Smooth muscle cell (in vitro differentiated cells): ENCODE results near the gene RTKN. TPM values are rescaled to one million over a fixed set of nuclear protein-coding genes. Genes with fewer than 3 reads are reported as not detected.

Experiments used
- DNase-seq: peaks from one replicate; lab custom pipeline; 2025; ENCODE audit not compliant: unreplicated experiment; lab: John Stamatoyannopoulos, UW
- H2AFZ ChIP-seq: fragments of 200-600 bp; sonication (generic); 2 replicates; pipeline ENCODE4 v1.6.0; 2016; ENCODE audit warnings: antibody characterized with exemption, low read depth, mild to moderate bottlenecking
- H3F3A ChIP-seq: fragments of 200-600 bp; sonication (generic); 2 replicates; pipeline ENCODE4 v1.6.0; 2017; ENCODE audit warnings: antibody characterized with exemption, low read depth
- H3K27ac ChIP-seq: fragments of 200-600 bp; sonication (generic); 2 replicates; pipeline ENCODE4 v1.5.1; 2016; ENCODE audit warnings: low read depth, mild to moderate bottlenecking
- H3K27me3 ChIP-seq: fragments of 200-600 bp; sonication (generic); 2 replicates; pipeline ENCODE4 v1.6.1; 2016; ENCODE audit warnings: low read depth, mild to moderate bottlenecking
- H3K36me3 ChIP-seq: fragments of 200-600 bp; sonication (generic); 2 replicates; pipeline ENCODE4 v1.5.1; 2016; ENCODE audit warnings: low read depth
- H3K4me1 ChIP-seq: fragments of 200-600 bp; sonication (generic); 2 replicates; pipeline ENCODE4 v1.5.1; 2016; ENCODE audit warnings: low read depth
- H3K4me2 ChIP-seq: fragments of 200-600 bp; sonication (generic); 2 replicates; pipeline ENCODE4 v1.6.0; 2016; ENCODE audit warnings: mild to moderate bottlenecking
- H3K4me3 ChIP-seq: fragments of 200-600 bp; sonication (generic); 2 replicates; pipeline ENCODE4 v1.5.1; 2016; ENCODE audit warnings: mild to moderate bottlenecking
- H3K79me2 ChIP-seq: fragments of 200-600 bp; sonication (generic); 2 replicates; pipeline ENCODE4 v1.6.0; 2016; ENCODE audit warnings: low read depth, mild to moderate bottlenecking
- H3K9ac ChIP-seq: fragments of 200-600 bp; sonication (generic); 2 replicates; pipeline ENCODE4 v1.6.0; 2016; ENCODE audit warnings: low read depth
- H3K9me3 ChIP-seq: fragments of 200-600 bp; sonication (generic); replicated peaks from 2 replicates; pipeline ENCODE4 v1.5.1; 2016; ENCODE audit warnings: low read depth
- H4K20me1 ChIP-seq: fragments of 200-600 bp; sonication (generic); 2 replicates; pipeline ENCODE4 v1.6.0; 2016; ENCODE audit warnings: low read depth
- WGBS: methylation state at CpG from one replicate; pipeline ENCODE4 v1.1.7; 2016; ENCODE audit warnings: low lambda C conversion rate; 5-methylcytosine and 5-hydroxymethylcytosine counted together
- polyA plus RNA-seq: library from polyadenylated mRNA; unstranded; fragments of >200 nt; fragmentation: Nextera tagmentation; extraction: Ambion mirVana; gene quantifications from 2 replicates; pipeline ENCODE4 v1.2.1, GENCODE V29; 2016
- total RNA-seq: library from RNA; depleted of rRNA; stranded (reverse); fragments of >200 nt; gene quantifications from 2 replicates; pipeline ENCODE4 v1.2.3, GENCODE V29; 2014
- TF ChIP-seq, protein P1 (sequence below): fragments of 200-600 bp; sonication (generic); IDR thresholded peaks from 2 replicates; pipeline ENCODE4 v1.5.1; 2017; ENCODE audit warnings: borderline replicate concordance, mild to moderate bottlenecking, antibody characterized with exemption; ENCODE audit not compliant: insufficient read depth, poor library complexity, severe bottlenecking

Gene RTKN, protein sequence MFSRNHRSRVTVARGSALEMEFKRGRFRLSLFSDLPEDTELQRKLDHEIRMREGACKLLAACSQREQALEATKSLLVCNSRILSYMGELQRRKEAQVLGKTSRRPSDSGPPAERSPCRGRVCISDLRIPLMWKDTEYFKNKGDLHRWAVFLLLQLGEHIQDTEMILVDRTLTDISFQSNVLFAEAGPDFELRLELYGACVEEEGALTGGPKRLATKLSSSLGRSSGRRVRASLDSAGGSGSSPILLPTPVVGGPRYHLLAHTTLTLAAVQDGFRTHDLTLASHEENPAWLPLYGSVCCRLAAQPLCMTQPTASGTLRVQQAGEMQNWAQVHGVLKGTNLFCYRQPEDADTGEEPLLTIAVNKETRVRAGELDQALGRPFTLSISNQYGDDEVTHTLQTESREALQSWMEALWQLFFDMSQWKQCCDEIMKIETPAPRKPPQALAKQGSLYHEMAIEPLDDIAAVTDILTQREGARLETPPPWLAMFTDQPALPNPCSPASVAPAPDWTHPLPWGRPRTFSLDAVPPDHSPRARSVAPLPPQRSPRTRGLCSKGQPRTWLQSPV
- total RNA-seq, result 31.4 and 32.5 TPM in 2 replicates
- polyA plus RNA-seq, result 60.5 and 69.7 TPM in 2 replicates

DNA sequence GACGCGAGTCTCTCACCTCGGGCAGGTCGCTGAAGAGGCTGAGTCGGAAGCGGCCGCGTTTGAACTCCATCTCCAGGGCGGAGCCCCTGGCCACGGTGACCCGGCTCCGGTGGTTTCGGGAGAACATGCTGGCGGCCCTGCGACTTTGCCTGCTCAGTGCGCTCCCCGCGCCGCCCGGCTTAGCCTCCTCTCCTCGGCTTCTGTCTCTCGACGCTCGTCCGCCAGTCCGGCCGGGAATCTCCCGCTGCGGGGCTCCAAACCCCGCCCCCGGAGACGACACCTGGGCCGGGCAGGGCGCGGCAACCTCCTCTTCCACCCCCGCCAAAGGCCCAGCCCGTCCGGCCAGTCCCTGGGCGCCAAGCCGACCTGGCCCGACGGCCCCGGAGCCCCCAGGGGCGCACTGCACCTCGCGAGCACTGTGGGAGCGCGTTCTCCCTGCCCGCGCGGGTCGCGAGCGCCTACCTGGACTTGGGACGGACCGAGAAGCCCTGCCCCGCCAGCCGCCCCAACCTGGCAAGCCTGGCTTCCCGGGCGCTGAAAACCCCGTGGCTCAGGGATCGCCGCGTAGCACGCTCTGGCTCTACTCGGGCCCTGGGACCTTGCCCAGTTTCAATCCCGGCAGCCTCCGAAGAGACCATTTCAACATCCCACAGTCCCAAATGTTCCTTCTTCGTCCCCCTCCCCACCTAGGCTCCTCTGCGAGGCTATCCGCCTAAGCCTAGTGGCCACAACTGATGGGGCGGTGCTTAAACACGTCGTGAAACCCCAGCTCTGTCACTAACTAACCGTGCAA, at the start of gene RTKN:
Gene RTKN (minus strand): TSS at position 248 of the 793 bp plus-strand sequence. CDS start 121 bp downstream, at position 127.
- no peak for DNase-seq
- H3K4me2 ChIP-seq, result peak within 1 kb of the TSS; percentile 96
- 1% methylated on average over 62 of the region's 75 CpGs for WGBS
- no peaks in the 10 kb centered on the region for H3K9me3 ChIP-seq
- H3K79me2 ChIP-seq, result peaks cover 37% of the 10 kb centered on the region
- no peaks in the 10 kb centered on the region for H3K36me3 ChIP-seq
- TF ChIP-seq, protein P1, sequence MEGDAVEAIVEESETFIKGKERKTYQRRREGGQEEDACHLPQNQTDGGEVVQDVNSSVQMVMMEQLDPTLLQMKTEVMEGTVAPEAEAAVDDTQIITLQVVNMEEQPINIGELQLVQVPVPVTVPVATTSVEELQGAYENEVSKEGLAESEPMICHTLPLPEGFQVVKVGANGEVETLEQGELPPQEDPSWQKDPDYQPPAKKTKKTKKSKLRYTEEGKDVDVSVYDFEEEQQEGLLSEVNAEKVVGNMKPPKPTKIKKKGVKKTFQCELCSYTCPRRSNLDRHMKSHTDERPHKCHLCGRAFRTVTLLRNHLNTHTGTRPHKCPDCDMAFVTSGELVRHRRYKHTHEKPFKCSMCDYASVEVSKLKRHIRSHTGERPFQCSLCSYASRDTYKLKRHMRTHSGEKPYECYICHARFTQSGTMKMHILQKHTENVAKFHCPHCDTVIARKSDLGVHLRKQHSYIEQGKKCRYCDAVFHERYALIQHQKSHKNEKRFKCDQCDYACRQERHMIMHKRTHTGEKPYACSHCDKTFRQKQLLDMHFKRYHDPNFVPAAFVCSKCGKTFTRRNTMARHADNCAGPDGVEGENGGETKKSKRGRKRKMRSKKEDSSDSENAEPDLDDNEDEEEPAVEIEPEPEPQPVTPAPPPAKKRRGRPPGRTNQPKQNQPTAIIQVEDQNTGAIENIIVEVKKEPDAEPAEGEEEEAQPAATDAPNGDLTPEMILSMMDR, result no peak
- H3K27me3 ChIP-seq, result no peaks in the 10 kb centered on the region
- peak within 1 kb of the TSS; percentile 93 for H3K27ac ChIP-seq
- peaks cover 27% of the 10 kb centered on the region for H3K4me1 ChIP-seq
- peak within 1 kb of the TSS; percentile 93 for H2AFZ ChIP-seq
- peaks cover 15% of the 10 kb centered on the region for H3F3A ChIP-seq
- H4K20me1 ChIP-seq, result peaks cover 29% of the 10 kb centered on the region
- peak within 1 kb of the TSS; percentile 61 for H3K4me3 ChIP-seq
- H3K9ac ChIP-seq, result peak within 1 kb of the TSS; percentile 82

DNA sequence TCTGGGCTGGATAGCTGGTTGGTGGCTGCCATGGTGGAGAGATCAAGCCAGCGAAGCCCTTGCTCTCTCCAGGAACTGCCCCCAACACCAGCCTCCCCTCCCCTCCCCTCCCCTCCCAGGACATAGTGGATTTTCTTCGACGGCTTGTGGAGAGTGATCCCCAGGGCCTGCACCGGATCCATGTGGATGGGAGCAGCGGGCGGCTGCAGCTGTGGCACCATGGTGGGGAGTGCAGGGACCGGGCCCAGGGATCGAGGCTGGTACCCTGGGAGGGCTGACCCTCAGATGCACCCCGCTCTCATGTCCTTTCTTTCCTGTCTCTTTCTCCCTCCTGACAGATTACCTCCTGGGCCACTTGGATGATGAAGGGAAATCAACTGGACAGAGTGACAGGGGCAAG, 48.2 kb upstream of the RTKN start:
- TF ChIP-seq, protein P1, result no peak
- H2AFZ ChIP-seq, result no peak overlapping the region
- no peak for DNase-seq
- H3K4me1 ChIP-seq, result no peaks in the 10 kb centered on the region
- no peaks in the 10 kb centered on the region for H4K20me1 ChIP-seq
- H3K4me3 ChIP-seq, result no peak overlapping the region
- H3K36me3 ChIP-seq, result no peaks in the 10 kb centered on the region
- H3K79me2 ChIP-seq, result peaks cover 2% of the 10 kb centered on the region
- WGBS, result 97% methylated on average over 8 of the region's 9 CpGs
- H3K27me3 ChIP-seq, result no peaks in the 10 kb centered on the region
- H3K9me3 ChIP-seq, result no peaks in the 10 kb centered on the region
- H3K9ac ChIP-seq, result no peak overlapping the region
- no peak overlapping the region for H3K4me2 ChIP-seq
- H3F3A ChIP-seq, result no peaks in the 10 kb centered on the region
- H3K27ac ChIP-seq, result no peak overlapping the region

DNA sequence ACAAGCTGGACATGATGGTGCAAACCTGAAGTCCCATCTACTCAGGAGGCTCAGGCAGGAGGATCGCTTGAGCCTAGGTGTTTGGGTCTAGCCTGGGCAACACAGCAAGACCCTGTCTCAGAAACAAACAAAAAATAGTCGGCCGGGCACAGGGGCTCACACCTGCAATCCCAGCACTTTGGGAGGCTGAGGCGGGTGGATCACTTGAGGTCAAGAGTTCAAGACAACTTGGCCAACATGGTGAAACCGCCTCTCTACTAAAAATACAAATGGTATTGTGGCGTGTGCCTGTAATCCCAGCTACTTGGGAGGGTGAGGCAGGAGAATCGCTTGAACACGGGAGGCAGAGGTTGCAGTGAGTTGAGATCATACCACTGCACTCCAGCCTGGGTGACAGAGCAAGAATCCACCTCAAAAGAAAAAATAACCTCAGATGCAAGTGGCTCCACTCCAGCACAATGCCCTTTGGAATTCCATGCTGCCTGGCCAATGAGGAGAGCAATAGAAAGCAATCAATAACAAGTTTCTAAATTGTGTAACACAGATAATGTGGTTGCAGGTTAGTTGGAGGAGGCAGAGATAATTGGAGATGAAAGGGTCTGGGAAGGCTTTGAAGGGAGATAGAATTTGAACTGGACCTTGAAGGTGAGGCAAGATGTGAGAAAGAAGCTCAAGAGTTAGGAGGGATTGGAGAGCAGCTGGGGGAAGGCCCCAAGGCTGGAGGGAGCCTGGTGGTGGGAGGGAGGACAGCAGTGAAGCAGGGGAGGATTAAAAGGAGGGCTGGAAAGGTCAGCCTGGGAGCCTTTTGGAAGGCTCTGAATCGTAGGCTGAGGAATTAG, 47.1 kb upstream of the RTKN start:
- Histone ChIP-seq H3K4me1 (no peaks in the 10 kb centered on the region), H3F3A (no peaks in the 10 kb centered on the region), H3K27me3 (no peaks in the 10 kb centered on the region), H4K20me1 (no peaks in the 10 kb centered on the region), H3K79me2 (peaks cover 12% of the 10 kb centered on the region), H3K36me3 (no peaks in the 10 kb centered on the region), H3K27ac (no peak overlapping the region), H3K9ac (no peak overlapping the region), H3K4me3 (no peak overlapping the region), H3K9me3 (no peaks in the 10 kb centered on the region), H2AFZ (no peak overlapping the region), H3K4me2 (no peak overlapping the region)
- DNase-seq, result no peak
- WGBS, result 92% methylated on average over 9 of the region's 9 CpGs
- TF ChIP-seq, protein P1, result no peak
